Hepatocyte (in vitro differentiated cells): ENCODE results near the gene TTPAL. TPM values are rescaled to one million over a fixed set of nuclear protein-coding genes. Genes with fewer than 3 reads are reported as not detected.

Experiments
- DNase-seq: peaks from one replicate; pipeline ENCODE4 v3.0.0-alpha.2; 2016; ENCODE audit warnings: low spot score
- H2AFZ ChIP-seq: fragments of 200-600 bp; sonication (generic); 2 replicates; pipeline ENCODE4 v1.6.0; 2016; ENCODE audit warnings: antibody characterized with exemption, mild to moderate bottlenecking
- H3K27ac ChIP-seq: fragments of 200-600 bp; sonication (generic); 2 replicates; pipeline ENCODE4 v1.5.1; 2016; ENCODE audit warnings: mild to moderate bottlenecking
- H3K27me3 ChIP-seq: fragments of 200-600 bp; sonication (generic); 2 replicates; pipeline ENCODE4 v1.6.1; 2016
- H3K36me3 ChIP-seq: fragments of 200-600 bp; sonication (generic); replicated peaks from 2 replicates; pipeline ENCODE4 v1.5.1; 2016; ENCODE audit warnings: low read depth; ENCODE audit not compliant: insufficient read depth
- H3K4me1 ChIP-seq: fragments of 200-600 bp; sonication (generic); 2 replicates; pipeline ENCODE4 v1.5.1; 2016; ENCODE audit warnings: mild to moderate bottlenecking, moderate library complexity; ENCODE audit not compliant: insufficient read depth
- H3K4me2 ChIP-seq: fragments of 200-600 bp; sonication (generic); 2 replicates; pipeline ENCODE4 v1.6.0; 2016
- H3K4me3 ChIP-seq: fragments of 200-600 bp; sonication (generic); 2 replicates; pipeline ENCODE4 v1.5.1; 2016; ENCODE audit warnings: mild to moderate bottlenecking
- H3K79me2 ChIP-seq: fragments of 200-600 bp; sonication (generic); 2 replicates; pipeline ENCODE4 v1.6.0; 2017; ENCODE audit warnings: mild to moderate bottlenecking
- H3K9me2 ChIP-seq: fragments of 200-600 bp; sonication (generic); replicated peaks from 2 replicates; pipeline ENCODE4 v1.6.0; 2017; ENCODE audit warnings: mild to moderate bottlenecking; ENCODE audit not compliant: insufficient read depth
- H3K9me3 ChIP-seq: fragments of 200-600 bp; sonication (generic); 2 replicates; pipeline ENCODE4 v1.5.1; 2016; ENCODE audit warnings: low read depth, mild to moderate bottlenecking
- H4K20me1 ChIP-seq: fragments of 200-600 bp; sonication (generic); 2 replicates; pipeline ENCODE4 v1.6.0; 2016; ENCODE audit warnings: mild to moderate bottlenecking; ENCODE audit not compliant: insufficient read depth, poor library complexity, severe bottlenecking
- CTCF ChIP-seq: fragments of 200-600 bp; sonication (generic); IDR thresholded peaks from 2 replicates; pipeline ENCODE4 v1.5.1; 2016; ENCODE audit warnings: antibody characterized with exemption, mild to moderate bottlenecking; ENCODE audit not compliant: poor library complexity
- EZH2 ChIP-seq: fragments of 200-600 bp; sonication (generic); IDR thresholded peaks from 2 replicates; pipeline ENCODE4 v1.6.1; 2016; ENCODE audit warnings: antibody characterized with exemption, mild to moderate bottlenecking, borderline replicate concordance
- EZH2phosphoT487 ChIP-seq: fragments of 200-600 bp; sonication (generic); IDR thresholded peaks from one replicate; pipeline ENCODE4 v1.6.1; 2018; ENCODE audit warnings: antibody characterized with exemption, mild to moderate bottlenecking, low read depth, moderate library complexity; ENCODE audit not compliant: unreplicated experiment, severe bottlenecking
- WGBS: methylation state at CpG from one replicate; pipeline ENCODE4 v1.1.6; 2016; ENCODE audit warnings: low lambda C conversion rate; ENCODE audit errors: missing lambda C conversion rate; 5-methylcytosine and 5-hydroxymethylcytosine counted together
- polyA plus RNA-seq: library from polyadenylated mRNA; unstranded; fragments of >200 nt; fragmentation: Nextera tagmentation; extraction: Ambion mirVana; gene quantifications from 2 replicates; pipeline ENCODE4 v1.2.1, GENCODE V29; 2016
- total RNA-seq: library from RNA; depleted of rRNA; stranded (reverse); fragments of >200 nt; gene quantifications from 2 replicates; pipeline ENCODE4 v1.2.3, GENCODE V29; 2014

Gene TTPAL
- total and polyA plus RNA-seq, 2 experiments from 2014 or later = 10.3 to 12.9 TPM

DNA sequence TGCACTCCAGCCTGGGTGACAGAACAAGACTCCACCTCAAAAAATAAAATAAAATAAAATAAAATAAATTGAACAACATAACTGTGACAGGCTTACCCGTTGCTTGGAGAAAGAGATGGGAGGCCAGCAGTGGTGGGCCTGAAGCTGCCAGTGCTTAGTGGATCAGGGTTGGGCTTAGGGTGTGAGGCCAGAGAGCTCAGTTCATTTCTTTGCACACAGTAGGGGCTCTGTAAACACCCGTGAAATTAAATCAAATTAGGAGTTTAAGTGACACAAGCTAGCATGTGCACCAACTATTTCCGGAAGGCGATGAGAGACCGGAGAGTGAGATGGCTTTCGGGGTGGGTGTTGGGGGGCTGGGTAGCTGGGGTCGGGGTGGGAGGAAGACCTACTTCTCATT, 25.8 kb upstream of the TTPAL start:
- WGBS = 87% methylated on average over 6 of the region's 7 CpGs
- TF ChIP-seq EZH2 (no peak), EZH2phosphoT487 (no peak), CTCF (no peak)

GRCh38 chr20:44450281-44450889, 25.3 kb upstream of the TTPAL start:
- H4K20me1 ChIP-seq = no peaks in the 10 kb centered on the region
- H3K4me2 ChIP-seq = no peak overlapping the region
- no peaks in the 10 kb centered on the region for H3K79me2 ChIP-seq
- TF ChIP-seq CTCF (no peak), EZH2 (no peak), EZH2phosphoT487 (no peak)
- peaks cover 10% of the 10 kb centered on the region for H3K4me1 ChIP-seq
- no peak for DNase-seq
- H3K9me2 ChIP-seq = no peaks in the 10 kb centered on the region
- H3K27ac ChIP-seq = peak overlapping the region; percentile 40
- H3K36me3 ChIP-seq = no peaks in the 10 kb centered on the region
- no peaks in the 10 kb centered on the region for H3K9me3 ChIP-seq
- 65% methylated on average over 3 of the region's 3 CpGs for WGBS
- no peaks in the 10 kb centered on the region for H3K27me3 ChIP-seq
- no peak overlapping the region for H3K4me3 ChIP-seq
- no peak overlapping the region for H2AFZ ChIP-seq

More for the DNA sequence above, 25.8 kb upstream of the TTPAL start:
- Histone ChIP-seq H3K27me3 (no peaks in the 10 kb centered on the region), H3K4me3 (no peak overlapping the region), H3K4me2 (no peak overlapping the region), H4K20me1 (no peaks in the 10 kb centered on the region), H3K9me2 (no peaks in the 10 kb centered on the region), H3K9me3 (no peaks in the 10 kb centered on the region), H2AFZ (no peak overlapping the region), H3K4me1 (peaks cover 10% of the 10 kb centered on the region), H3K27ac (no peak overlapping the region), H3K36me3 (no peaks in the 10 kb centered on the region), H3K79me2 (no peaks in the 10 kb centered on the region)
- DNase-seq = no peak

DNA sequence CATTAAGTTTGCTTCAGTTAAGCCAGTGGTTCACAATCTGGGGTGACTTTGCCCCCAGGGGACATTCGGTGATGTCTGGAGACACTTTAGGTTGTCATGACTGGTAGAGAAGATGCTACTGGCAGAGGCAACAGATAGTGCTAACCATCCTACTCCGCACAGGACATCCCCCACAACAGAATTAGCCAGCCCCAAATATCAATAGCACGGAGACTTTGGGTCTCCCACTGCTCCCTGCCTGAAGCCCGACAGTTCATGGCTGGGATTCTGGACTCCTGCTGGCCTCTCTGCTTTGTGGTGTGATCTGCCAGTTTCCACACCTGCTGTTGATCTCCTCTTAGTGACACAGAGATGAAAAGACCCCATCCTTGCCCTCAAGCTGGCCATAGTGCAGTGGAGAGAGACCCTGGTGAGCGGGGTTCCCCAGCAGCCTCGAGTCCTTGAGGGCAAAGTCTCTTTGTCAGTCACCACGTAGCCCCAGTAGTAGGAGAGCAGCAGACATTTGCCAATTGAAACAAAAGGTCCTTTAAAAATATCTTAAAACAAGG, 24.7 kb upstream of the TTPAL start:
- DNase-seq = no peak
- no peak overlapping the region for H2AFZ ChIP-seq

More for the DNA sequence above, 24.7 kb upstream of the TTPAL start:
- no peaks in the 10 kb centered on the region for H3K36me3 ChIP-seq
- TF ChIP-seq EZH2 (no peak), CTCF (no peak), EZH2phosphoT487 (no peak)
- H3K4me2 ChIP-seq = no peak overlapping the region
- H3K79me2 ChIP-seq = no peaks in the 10 kb centered on the region
- no peaks in the 10 kb centered on the region for H3K9me3 ChIP-seq
- H3K27ac ChIP-seq = peak overlapping the region; percentile 5
- H3K9me2 ChIP-seq = no peaks in the 10 kb centered on the region
- 79% methylated on average over 7 of the region's 7 CpGs for WGBS
- H3K4me3 ChIP-seq = no peak overlapping the region
- H3K4me1 ChIP-seq = peaks cover 10% of the 10 kb centered on the region
- H3K27me3 ChIP-seq = no peaks in the 10 kb centered on the region
- no peaks in the 10 kb centered on the region for H4K20me1 ChIP-seq
